ENCODE measurements around the gene MAG.

Gene MAG

GRCh38 chr19:35318679-35319448 is 26.9 kb downstream of the MAG start:
- peak; percentile 95 for DNase-seq

- DNase-seq, result peak; percentile 71
Measured at GRCh38 chr19:35320065-35320713, 28.2 kb downstream of the MAG start.

- no peak for DNase-seq
Measured at GRCh38 chr19:35321291-35321690, 29.3 kb downstream of the MAG start.

GRCh38 chr19:35322014-35322413 is 30.1 kb downstream of the MAG start:
- no peak for DNase-seq

- DNase-seq, result no peak
Measured at GRCh38 chr19:35327642-35328041, 35.7 kb downstream of the MAG start.

GRCh38 chr19:35328851-35329285 is 36.9 kb downstream of the MAG start, which contains the start of gene CD22:
Gene CD22 (plus strand): TSS chr19:35329187. CDS start chr19:35332041, 2,854 bp downstream.
- peak; percentile 25 for DNase-seq

- no peak for DNase-seq
Measured at GRCh38 chr19:35329323-35329722, 37.4 kb downstream of the MAG start.

DNA sequence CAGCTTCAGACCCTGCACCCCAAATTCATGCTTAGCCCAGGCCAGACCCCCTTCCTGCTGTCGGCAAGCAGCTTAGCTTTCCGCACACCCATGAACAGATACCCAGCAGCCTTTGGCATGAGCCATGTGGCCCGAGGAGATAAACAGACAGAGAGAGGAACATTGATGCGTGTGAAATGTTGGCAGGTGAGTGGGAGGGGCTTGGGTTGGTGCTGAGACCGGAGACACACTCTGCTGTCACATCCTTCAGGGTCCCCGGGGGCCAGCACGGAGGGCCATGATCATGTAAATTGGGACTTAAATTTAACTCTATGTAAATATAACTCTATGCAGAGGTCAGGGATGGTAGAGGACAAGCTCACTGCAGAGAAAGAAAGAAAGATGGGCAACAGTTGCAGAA is 38.5 kb downstream of the MAG start:
- DNase-seq, result no peak

DNA sequence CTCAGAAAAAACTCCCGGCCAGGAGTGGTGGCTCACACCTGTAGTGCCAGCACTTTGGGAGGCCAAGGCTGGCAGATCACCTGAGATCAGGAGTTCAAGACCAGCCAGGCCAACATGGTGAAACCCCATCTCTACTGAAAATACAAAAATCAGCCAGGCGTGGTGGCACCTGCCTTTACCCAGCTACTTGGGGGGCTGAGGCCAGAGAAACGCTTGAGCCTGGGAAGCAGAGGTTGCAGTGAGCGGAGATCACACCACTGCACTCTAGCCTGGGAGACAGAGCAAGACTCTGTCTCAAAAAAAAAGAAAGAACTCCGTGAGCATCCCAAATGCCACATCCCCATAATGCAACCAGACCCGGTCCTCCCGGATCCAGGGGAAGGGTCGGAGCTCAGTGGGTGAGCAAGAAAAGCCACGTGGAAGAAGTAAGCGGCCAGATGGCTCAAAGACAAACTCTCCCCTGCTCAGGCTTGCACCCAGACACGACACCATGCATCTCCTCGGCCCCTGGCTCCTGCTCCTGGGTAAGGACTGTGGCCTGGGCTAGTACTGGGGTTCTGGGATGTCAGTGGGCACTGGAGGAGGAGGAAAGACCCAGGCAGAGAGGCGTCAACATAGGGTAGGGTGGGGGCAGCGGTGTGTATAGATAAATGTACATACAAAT is 39.7 kb downstream of the MAG start:
- DNase-seq, result no peak

GRCh38 chr19:35332817-35333216 is 40.9 kb downstream of the MAG start:
- DNase-seq, result no peak

GRCh38 chr19:35334144-35334753 is 42.3 kb downstream of the MAG start:
- no peak for DNase-seq

- DNase-seq, result no peak
Measured at GRCh38 chr19:35336166-35336955, 44.4 kb downstream of the MAG start.

DNA sequence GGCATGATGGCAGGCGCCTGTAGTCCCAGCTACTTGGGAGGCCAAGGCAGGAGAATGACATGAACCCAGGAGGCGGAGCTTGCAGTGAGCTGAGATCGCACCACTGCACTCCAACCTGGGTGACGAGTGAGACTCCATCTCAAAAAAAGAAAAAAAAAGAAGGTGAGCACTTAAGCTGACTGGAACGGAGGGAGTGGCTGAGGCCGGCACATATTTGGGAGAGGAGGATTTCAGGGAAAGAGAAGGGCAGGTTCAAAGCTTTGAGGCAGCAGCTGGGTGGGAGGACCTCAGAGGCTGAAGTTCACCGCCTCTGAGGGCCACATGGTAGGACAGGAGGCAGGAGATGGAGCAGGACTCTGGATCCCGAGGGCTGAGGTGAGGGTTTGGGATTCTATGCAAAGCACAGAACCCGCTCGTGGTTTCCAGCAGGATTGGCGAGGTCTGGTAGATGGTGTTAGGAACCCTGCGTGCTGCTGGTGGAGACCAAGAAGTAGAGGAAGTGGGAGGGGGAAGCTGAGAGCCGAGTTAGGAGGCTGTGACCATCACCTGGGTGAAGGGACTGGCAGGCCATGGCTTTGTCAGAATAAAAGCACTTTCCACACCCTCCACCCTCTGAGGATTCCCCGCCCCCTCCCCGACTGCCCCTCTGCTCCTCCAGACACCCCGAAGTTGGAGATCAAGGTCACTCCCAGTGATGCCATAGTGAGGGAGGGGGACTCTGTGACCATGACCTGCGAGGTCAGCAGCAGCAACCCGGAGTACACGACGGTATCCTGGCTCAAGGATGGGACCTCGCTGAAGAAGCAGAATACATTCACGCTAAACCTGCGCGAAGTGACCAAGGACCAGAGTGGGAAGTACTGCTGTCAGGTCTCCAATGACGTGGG is 45.4 kb downstream of the MAG start:
- DNase-seq, result no peak

DNA sequence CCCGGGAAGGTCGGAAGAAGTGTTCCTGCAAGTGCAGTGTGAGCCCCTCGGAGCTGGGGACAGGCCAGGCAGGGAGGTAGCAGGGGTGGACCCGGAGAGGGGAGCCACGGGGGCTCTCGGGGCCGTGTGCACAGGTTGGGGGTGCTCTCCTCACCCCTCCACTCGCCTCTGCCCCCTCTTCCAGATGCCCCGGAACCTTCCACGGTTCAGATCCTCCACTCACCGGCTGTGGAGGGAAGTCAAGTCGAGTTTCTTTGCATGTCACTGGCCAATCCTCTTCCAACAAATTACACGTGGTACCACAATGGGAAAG is 46.0 kb downstream of the MAG start:
- DNase-seq, result no peak

DNA sequence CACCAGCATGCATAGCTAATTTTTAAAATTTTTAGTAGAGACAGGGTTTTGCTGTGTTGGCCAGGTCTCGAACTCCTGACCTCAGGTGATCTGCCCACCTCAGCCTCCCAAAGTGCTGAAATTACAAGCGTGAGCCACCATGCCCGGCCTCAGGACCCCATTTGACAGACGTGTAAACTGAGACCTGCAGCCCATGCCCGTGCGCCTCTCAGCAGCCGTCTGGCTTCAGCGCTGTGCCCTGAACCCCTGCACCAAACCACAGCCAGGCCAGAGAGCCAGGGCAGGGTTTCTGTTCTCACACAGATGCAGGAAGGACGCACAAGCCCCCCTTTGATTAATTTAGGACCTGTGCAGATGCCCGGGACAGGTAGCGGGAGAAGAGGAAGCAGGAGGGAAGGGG is 48.5 kb downstream of the MAG start:
- DNase-seq, result no peak

DNA sequence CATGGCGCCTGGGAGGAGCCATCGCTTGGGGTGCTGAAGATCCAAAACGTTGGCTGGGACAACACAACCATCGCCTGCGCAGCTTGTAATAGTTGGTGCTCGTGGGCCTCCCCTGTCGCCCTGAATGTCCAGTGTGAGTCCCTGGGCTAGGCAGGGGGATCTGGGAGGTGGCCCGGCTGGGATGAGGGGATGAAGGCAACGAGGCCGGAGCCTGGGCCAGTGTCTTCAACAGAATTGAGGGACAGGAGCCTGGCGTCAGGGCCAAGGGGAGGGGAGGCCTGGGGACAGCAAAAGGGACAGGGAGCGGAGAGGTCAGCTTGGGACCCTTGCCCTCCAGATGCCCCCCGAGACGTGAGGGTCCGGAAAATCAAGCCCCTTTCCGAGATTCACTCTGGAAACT is 49.0 kb downstream of the MAG start:
- DNase-seq, result no peak

DNA sequence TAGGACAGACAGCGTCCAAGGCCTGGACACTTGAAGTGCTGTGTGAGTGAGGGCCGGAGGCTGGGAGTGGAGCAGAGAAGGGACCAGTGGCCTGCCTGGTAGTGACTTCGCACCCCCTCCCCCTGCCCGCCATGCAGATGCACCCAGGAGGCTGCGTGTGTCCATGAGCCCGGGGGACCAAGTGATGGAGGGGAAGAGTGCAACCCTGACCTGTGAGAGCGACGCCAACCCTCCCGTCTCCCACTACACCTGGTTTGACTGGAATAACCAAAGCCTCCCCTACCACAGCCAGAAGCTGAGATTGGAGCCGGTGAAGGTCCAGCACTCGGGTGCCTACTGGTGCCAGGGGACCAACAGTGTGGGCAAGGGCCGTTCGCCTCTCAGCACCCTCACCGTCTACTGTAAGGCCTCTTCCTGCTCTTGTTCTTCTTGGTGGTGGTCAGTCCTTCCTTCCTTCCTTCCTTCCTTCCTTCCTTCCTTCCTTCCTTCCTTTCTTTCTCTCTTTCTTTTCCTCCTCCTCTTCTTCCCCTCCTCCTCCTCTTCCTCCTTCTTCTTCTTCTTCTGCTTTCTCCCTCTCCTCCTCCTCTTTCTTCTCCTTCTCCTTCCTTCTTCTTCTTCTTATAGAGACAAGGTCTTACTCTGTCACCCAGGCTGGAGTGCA is 49.7 kb downstream of the MAG start:
- DNase-seq, result no peak

DNA sequence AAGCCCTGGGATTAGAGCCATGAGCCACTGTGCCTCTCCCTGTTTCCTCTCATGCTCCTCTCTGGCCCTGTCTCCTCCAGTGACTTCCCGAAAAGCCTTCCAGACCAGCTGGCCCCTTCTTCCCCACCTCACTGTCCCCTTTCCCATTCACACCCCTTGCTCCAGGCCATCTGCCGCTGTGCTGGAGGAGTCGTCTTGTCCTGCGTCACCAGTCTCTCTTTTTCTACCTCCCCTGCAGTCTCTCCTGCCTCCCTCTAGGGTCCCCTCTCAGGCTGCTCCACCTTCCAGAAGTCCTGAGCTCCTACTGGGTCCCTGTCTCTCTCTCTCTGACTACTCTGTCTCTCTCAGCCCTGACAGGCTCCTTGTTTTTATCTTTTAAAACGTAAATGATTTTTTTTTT is 50.5 kb downstream of the MAG start:
- DNase-seq, result no peak

DNA sequence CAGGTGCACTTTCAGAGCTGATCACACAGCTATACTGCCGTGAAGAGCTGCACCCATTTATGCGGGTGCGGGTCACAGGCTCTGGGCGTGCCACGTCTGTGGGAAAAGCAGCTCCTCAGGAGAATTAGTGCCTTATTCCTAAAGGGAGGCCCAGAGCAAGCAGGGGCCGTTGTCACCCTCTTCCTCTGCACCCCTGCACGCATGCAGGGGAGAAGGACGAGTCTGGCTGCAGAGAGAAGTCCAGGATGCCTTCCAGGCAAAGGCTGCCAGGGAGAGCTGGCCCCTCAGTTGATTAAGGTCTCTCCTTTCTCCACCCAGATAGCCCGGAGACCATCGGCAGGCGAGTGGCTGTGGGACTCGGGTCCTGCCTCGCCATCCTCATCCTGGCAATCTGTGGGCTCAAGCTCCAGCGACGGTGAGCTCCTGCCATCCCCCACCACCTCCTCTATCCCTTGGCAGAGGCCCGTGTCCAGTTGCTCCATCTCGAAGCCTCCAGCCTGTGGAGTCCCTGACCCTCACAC is 52.6 kb downstream of the MAG start:
- DNase-seq, result no peak

- no peak for DNase-seq
Measured at GRCh38 chr19:35345671-35346111, 53.7 kb downstream of the MAG start.

Data from suppressor macrophage treated with lipopolysaccharide for 4 hours (primary cell).